Lung (tissue), 12 donors: ENCODE results near the gene ATG4A. TPM values are rescaled to one million over a fixed set of nuclear protein-coding genes. Genes with fewer than 3 reads are reported as not detected.

Experiments
- ATAC-seq: fragments of 200-7000 bp; cut with Tn5 transposase; one replicate; pipeline ENCODE4 v1.9.1; 2020; ENCODE audit warnings: moderate number of reproducible peaks; ENCODE audit not compliant: insufficient read depth, low FRiP score
- DNase-seq, 3 donors: peaks; one replicate each; pipeline ENCODE4 v3.0.0-alpha.2; 2013 to 2017
- H3K27ac ChIP-seq, 2 donors: one replicate each; pipeline ENCODE4 v1.5.1; 2013; ENCODE audit warnings: mild to moderate bottlenecking in 2 of 2, moderate library complexity in 2 of 2, control low read depth in 1 of 2, inconsistent platforms in 1 of 2, low read depth in 1 of 2, low read length in 1 of 2
- H3K27me3 ChIP-seq, 3 donors: one replicate each; pipeline ENCODE4 v1.5.1; 2013; ENCODE audit warnings: low read length in 2 of 3; ENCODE audit not compliant: control insufficient read depth in 3 of 3, insufficient read depth in 3 of 3
- H3K36me3 ChIP-seq, 4 donors: one replicate each; pipeline ENCODE4 v1.5.1; 2013; ENCODE audit warnings: low read length in 4 of 4, mild to moderate bottlenecking in 1 of 4, moderate library complexity in 1 of 4; ENCODE audit not compliant: control insufficient read depth in 4 of 4, insufficient read depth in 4 of 4
- H3K4me1 ChIP-seq, 5 donors: one replicate each; pipeline ENCODE4 v1.5.1; 2013; ENCODE audit warnings: low read length in 5 of 5, mild to moderate bottlenecking in 2 of 5, moderate library complexity in 1 of 5; ENCODE audit not compliant: control insufficient read depth in 5 of 5, insufficient read depth in 5 of 5
- H3K4me3 ChIP-seq: one replicate; pipeline ENCODE4 v1.5.1; 2013; ENCODE audit warnings: mild to moderate bottlenecking, control low read depth, moderate library complexity
- H3K9ac ChIP-seq, 2 donors: one replicate each; pipeline ENCODE4 v1.5.1; 2013; ENCODE audit warnings: low read length in 2 of 2, control low read depth in 1 of 2; ENCODE audit not compliant: insufficient read depth in 1 of 2
- H3K9me3 ChIP-seq, 4 donors: one replicate each; pipeline ENCODE4 v1.5.1; 2013; ENCODE audit warnings: low read length in 3 of 4, mild to moderate bottlenecking in 1 of 4, moderate library complexity in 1 of 4; ENCODE audit not compliant: control insufficient read depth in 4 of 4, insufficient read depth in 3 of 4
- WGBS, 2 donors: extraction: QIAGEN DNeasy Blood & Tissue Kit; methylation state at CpG; one replicate each; pipeline ENCODE4 v1.1.7; 2013; 5-methylcytosine and 5-hydroxymethylcytosine counted together
- polyA plus RNA-seq, 2 donors: library from polyadenylated mRNA; stranded (reverse); fragments of 200-250 nt; gene quantifications; one replicate each; pipeline ENCODE4 v1.2.1, GENCODE V29; 2013
- total RNA-seq, 2 donors: library from RNA; depleted of rRNA in 1 of 2; stranded (reverse); fragments of >200 nt in 1 of 2; gene quantifications; one replicate each; pipeline ENCODE4 v1.2.1, GENCODE V29; 2014 to 2021
- TF ChIP-seq, protein P1 (sequence below): IDR thresholded peaks from 2 replicates; pipeline ENCODE4 v1.5.1; 2012; ENCODE audit warnings: mild to moderate bottlenecking; ENCODE audit errors: control extremely low read depth, extremely low read depth
- donor health status: control.
- donor health status: control.
- donor health status: Bipolar disorder and iron deficiency.
- donor health status: healthy.
- donor health status: DM: yes; HTN: yes; CAD: no.

ATG4A gene
- total and polyA plus RNA-seq, 4 donors: 12.5 to 14.9 (median 14.1) TPM

DNA sequence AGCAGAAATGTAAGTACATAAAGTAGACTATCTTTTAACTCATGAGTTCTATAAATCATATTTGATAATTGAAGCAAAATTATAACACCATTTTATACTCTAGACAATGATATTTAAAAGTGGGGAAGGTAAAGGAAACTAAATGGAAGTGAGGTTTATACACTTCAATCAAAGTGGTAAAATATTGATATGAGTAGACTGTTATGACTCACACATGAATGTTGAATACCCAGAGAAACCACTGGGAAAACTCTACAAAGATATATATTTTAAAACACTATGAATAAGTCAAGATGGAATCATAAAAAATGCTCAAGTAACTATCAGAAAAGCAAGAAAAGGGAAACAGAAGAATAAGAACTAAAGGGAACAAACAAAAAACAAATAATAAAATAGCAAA lies 38.4 kb upstream of the ATG4A start:
- Histone ChIP-seq H3K9me3 (no peaks in the 10 kb centered on the region), H3K36me3 (no peaks in the 10 kb centered on the region), H3K27ac (no peak overlapping the region), H3K4me1 (peaks cover 0 to 4% (median 0%) of the 10 kb centered on the region in 5 donors), H3K9ac (no peak overlapping the region), H3K27me3 (peaks cover 0 to 56% (median 25%) of the 10 kb centered on the region in 3 donors), H3K4me3 (no peak overlapping the region)
- no peak for ATAC-seq
- DNase-seq: no peak
- TF ChIP-seq, protein P1, sequence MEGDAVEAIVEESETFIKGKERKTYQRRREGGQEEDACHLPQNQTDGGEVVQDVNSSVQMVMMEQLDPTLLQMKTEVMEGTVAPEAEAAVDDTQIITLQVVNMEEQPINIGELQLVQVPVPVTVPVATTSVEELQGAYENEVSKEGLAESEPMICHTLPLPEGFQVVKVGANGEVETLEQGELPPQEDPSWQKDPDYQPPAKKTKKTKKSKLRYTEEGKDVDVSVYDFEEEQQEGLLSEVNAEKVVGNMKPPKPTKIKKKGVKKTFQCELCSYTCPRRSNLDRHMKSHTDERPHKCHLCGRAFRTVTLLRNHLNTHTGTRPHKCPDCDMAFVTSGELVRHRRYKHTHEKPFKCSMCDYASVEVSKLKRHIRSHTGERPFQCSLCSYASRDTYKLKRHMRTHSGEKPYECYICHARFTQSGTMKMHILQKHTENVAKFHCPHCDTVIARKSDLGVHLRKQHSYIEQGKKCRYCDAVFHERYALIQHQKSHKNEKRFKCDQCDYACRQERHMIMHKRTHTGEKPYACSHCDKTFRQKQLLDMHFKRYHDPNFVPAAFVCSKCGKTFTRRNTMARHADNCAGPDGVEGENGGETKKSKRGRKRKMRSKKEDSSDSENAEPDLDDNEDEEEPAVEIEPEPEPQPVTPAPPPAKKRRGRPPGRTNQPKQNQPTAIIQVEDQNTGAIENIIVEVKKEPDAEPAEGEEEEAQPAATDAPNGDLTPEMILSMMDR: no peak

DNA sequence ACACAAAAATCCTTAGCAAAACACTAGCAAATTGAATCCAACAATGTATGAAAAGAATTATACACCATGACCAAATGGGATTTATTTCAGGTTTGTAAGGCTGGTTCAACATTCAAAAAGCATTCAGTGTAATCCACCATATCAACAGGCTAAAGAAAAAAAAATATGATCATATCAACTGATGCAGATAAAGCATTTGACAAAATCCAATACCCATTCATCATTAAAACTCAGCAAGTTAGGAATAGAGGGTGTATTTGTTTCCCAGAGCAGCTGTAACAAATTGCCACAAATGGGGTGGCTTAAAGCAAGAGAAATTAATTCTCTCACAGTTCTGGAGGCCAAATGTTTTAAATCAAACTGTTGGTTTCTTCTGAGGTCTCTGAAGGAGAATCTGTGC lies 36.0 kb upstream of the ATG4A start:
- TF ChIP-seq, protein P1: no peak

DNA sequence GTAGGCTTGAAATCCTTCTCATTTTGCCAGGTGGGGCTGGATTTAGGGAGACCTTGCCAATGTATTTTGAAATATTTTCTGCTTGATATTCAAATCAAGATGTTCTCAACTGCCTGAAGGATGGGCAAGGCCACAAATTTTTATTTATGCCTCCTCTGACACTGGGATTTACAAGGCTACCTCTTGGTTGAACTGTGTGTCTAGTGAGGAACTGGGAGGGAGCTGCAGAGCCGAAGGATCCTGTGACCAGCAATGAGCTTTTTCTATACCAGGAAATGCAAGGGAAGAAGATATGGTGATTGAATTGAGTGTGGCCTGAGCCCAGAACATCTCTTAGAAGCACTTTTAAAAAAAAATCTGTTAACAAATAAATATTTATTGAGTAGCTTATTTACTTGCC lies 31.8 kb upstream of the ATG4A start:
- Histone ChIP-seq H3K27me3 (peaks cover 0 to 63% (median 29%) of the 10 kb centered on the region in 3 donors), H3K27ac (no peak overlapping the region), H3K9ac (no peak overlapping the region), H3K4me1 (no peaks in the 10 kb centered on the region), H3K36me3 (no peaks in the 10 kb centered on the region), H3K4me3 (no peak overlapping the region), H3K9me3 (no peaks in the 10 kb centered on the region)
- DNase-seq: no peak
- WGBS, 2 donors: 63 to 81% methylated on average over 1 of the region's 1 CpG
- ATAC-seq: no peak
- TF ChIP-seq, protein P1: no peak

More for the DNA sequence above, 36.0 kb upstream of the ATG4A start:
- DNase-seq (no peak), ATAC-seq (no peak)
- H3K27ac ChIP-seq: no peak overlapping the region
- H3K27me3 ChIP-seq: peaks cover 0 to 56% (median 25%) of the 10 kb centered on the region in 3 donors
- no peaks in the 10 kb centered on the region for H3K36me3 ChIP-seq
- H3K4me3 ChIP-seq: no peak overlapping the region
- no peaks in the 10 kb centered on the region for H3K9me3 ChIP-seq
- H3K9ac ChIP-seq: no peak overlapping the region
- H3K4me1 ChIP-seq: no peaks in the 10 kb centered on the region

DNA sequence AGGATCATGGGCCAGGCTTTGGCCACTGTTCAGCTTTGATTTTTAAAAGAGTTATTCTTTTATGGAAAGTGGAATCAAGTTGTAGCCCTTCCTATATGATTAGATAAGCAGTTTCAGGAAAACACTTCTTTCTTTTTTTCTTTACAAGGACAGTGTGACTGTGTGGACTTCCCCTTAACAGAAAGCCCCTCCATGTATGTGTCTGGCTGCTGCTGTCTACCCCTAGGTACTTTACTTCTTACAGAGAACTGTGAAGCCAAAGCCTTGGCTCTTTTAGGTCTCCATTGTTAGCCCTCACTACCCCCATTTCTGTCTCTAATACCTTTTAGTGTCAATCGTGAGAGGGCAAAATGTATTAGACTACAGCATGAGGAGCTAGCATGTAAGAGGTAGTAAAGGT lies 27.6 kb upstream of the ATG4A start:
- Histone ChIP-seq H3K27me3 (peaks cover 5 to 56% (median 13%) of the 10 kb centered on the region in 3 donors), H3K9ac (no peak overlapping the region), H3K4me3 (no peak overlapping the region), H3K4me1 (no peaks in the 10 kb centered on the region), H3K27ac (no peak overlapping the region), H3K9me3 (no peaks in the 10 kb centered on the region), H3K36me3 (no peaks in the 10 kb centered on the region)
- DNase-seq (no peak), ATAC-seq (no peak)
- TF ChIP-seq, protein P1: no peak
- WGBS, 2 donors: 69 to 100% methylated on average over 1 of the region's 1 CpG
